Psoas muscle (tissue), 8 donors: ENCODE measurements around the gene RAB4A. TPM values are rescaled to one million over a fixed set of nuclear protein-coding genes. Genes with fewer than 3 reads are reported as not detected.

ENCODE experiments used
- ATAC-seq, 4 donors: fragments of 200-7000 bp; cut with Tn5 transposase; one replicate each; pipeline ENCODE4 v1.9.1; 2020; ENCODE audit warnings: moderate library complexity in 3 of 4, mild to moderate bottlenecking in 2 of 4
- DNase-seq, 2 donors: peaks; one replicate each; pipeline ENCODE4 v3.0.0-alpha.2; 2020
- H3K27ac ChIP-seq: fragments of 200-600 bp; one replicate; pipeline ENCODE4 v1.8.0; 2022
- H3K27me3 ChIP-seq, 3 donors: fragments of 200-600 bp in 1 of 3; one replicate each; pipeline versions ENCODE4 v1.6.1 to v1.8.0; 2013 to 2022; ENCODE audit warnings: low read length in 2 of 3, mild to moderate bottlenecking in 2 of 3, moderate library complexity in 1 of 3; ENCODE audit not compliant: insufficient read depth in 3 of 3
- H3K36me3 ChIP-seq, 2 donors: fragments of 200-600 bp in 1 of 2; one replicate each; pipeline versions ENCODE4 v1.6.1 to v1.8.0; 2013 to 2022; ENCODE audit warnings: low read depth in 1 of 2, mild to moderate bottlenecking in 1 of 2, moderate library complexity in 1 of 2; ENCODE audit not compliant: insufficient read depth in 1 of 2
- H3K4me1 ChIP-seq: fragments of 200-600 bp; one replicate; pipeline ENCODE4 v1.8.0; 2022
- H3K4me3 ChIP-seq: fragments of 200-600 bp; one replicate; pipeline ENCODE4 v1.8.0; 2022; ENCODE audit warnings: mild to moderate bottlenecking
- H3K9me3 ChIP-seq: fragments of 200-600 bp; one replicate; pipeline ENCODE4 v1.8.0; 2022
- CTCF ChIP-seq: fragments of 200-600 bp; IDR thresholded peaks from one replicate; pipeline ENCODE4 v1.8.0; 2022; ENCODE audit warnings: antibody characterized with exemption
- WGBS, 3 donors: extraction: QIAGEN DNeasy Blood & Tissue Kit; methylation state at CpG; one replicate each; pipeline versions ENCODE4 v1.1.6 to v1.1.7; 2013; 5-methylcytosine and 5-hydroxymethylcytosine counted together
- intact Hi-C, 2 donors: fragments of 100-400 bp; cut with DNase I; formaldehyde crosslinking; loops; one replicate each; pipeline versions ENCODE4 v1.11.0 to v1.14.2; 2022
- polyA plus RNA-seq, 3 donors: library from polyadenylated mRNA; stranded (reverse); fragments of 200-250 nt; gene quantifications; one replicate each; pipeline ENCODE4 v1.2.3, GENCODE V29; 2013
- total RNA-seq, 4 donors: library from RNA; stranded (reverse); fragmentation: NEBNext Ultra II Directional in 2 of 4; extraction: Animal tissue kit (Norgen Biotek cat#: 25700) in 2 of 4; gene quantifications; one replicate each; pipeline versions ENCODE4 v1.2.1 to v1.2.4, GENCODE V29; 2021 to 2023
- donor health status: healthy with polysubstance abuse.
- donor health status: DM: no; HTN: no; CAD: no; lungs with moderate emphysema.
- donor health status: Bipolar disorder and iron deficiency.
- donor health status: healthy.
- donor health status: DM: yes; HTN: yes; CAD: no.
- donor health status: DM: no; HTN: no; CAD: no.
- donor health status: DM: no; HTN: no; CAD: no.
- donor health status: DM: yes; HTN: yes; CAD: no.

The RAB4A gene
- total and polyA plus RNA-seq, 7 donors = 25.2 to 67.4 (median 52.4) TPM

- H3K4me3 ChIP-seq = no peak overlapping the region
These were observed 76.6 kb downstream of the RAB4A start for GRCh38 chr1:229347528-229347927.

GRCh38 chr1:229349463-229350385, 78.8 kb downstream of the RAB4A start:
- no peak for DNase-seq
- no peak for TF ChIP-seq CTCF
- no peak for ATAC-seq
- Histone ChIP-seq H3K36me3 (no peaks in the 10 kb centered on the region), H3K27ac (no peak overlapping the region), H3K4me3 (no peak overlapping the region), H3K9me3 (peaks cover 8% of the 10 kb centered on the region), H3K4me1 (no peaks in the 10 kb centered on the region), H3K27me3 (no peaks in the 10 kb centered on the region)
- intact Hi-C loops = loop anchor here in 1 of 2 donors (10.0 kb wide), 1 partner anchor 105 kb away; no protein-coding TSS in a partner anchor
- 71 to 78% (median 74%) methylated on average over 8 of the region's 8 CpGs for WGBS, 3 donors

More at GRCh38 chr1:229347528-229347927, 76.6 kb downstream of the RAB4A start:
- WGBS, 3 donors = 67 to 72% (median 70%) methylated on average over 3 of the region's 3 CpGs
- no peaks in the 10 kb centered on the region for H3K27me3 ChIP-seq
- no peaks in the 10 kb centered on the region for H3K4me1 ChIP-seq
- H3K27ac ChIP-seq = no peak overlapping the region
- H3K9me3 ChIP-seq = no peaks in the 10 kb centered on the region
- H3K36me3 ChIP-seq = no peaks in the 10 kb centered on the region
- DNase-seq (no peak), ATAC-seq (no peak)
- intact Hi-C loops = loop anchor here in 1 of 2 donors (10.0 kb wide), 1 partner anchor 107 kb away; no protein-coding TSS in a partner anchor
- TF ChIP-seq CTCF = no peak

- DNase-seq (no peak), ATAC-seq (no peak)
- H3K36me3 ChIP-seq = no peaks in the 10 kb centered on the region
- H3K9me3 ChIP-seq = peaks cover 12% of the 10 kb centered on the region
- no peak overlapping the region for H3K27ac ChIP-seq
- H3K27me3 ChIP-seq = no peaks in the 10 kb centered on the region
- no peaks in the 10 kb centered on the region for H3K4me1 ChIP-seq
- 84 to 91% (median 86%) methylated on average over 2 of the region's 2 CpGs for WGBS, 3 donors
- intact Hi-C loops = no loop called here
- H3K4me3 ChIP-seq = no peak overlapping the region
- TF ChIP-seq CTCF = no peak
These were observed 82.1 kb downstream of the RAB4A start for GRCh38 chr1:229352975-229353374.

- ATAC-seq (no peak), DNase-seq (no peak)
- H3K4me1 ChIP-seq = no peaks in the 10 kb centered on the region
- peaks cover 12% of the 10 kb centered on the region for H3K9me3 ChIP-seq
- H3K4me3 ChIP-seq = no peak overlapping the region
- TF ChIP-seq CTCF = no peak
- H3K27ac ChIP-seq = no peak overlapping the region
- H3K27me3 ChIP-seq = no peaks in the 10 kb centered on the region
- intact Hi-C loops = no loop called here
- no peaks in the 10 kb centered on the region for H3K36me3 ChIP-seq
These were observed 83.3 kb downstream of the RAB4A start for GRCh38 chr1:229354226-229354625.

Other genes starting within 250 kb of the RAB4A start
- gene CCSAP, start 71.9 kb downstream of the RAB4A start, total RNA-seq = 1 to 10 TPM in 3 of 4 donors, under 1 TPM in 1; 0.85 to 2.2 (median 1.6) TPM
- 1 to 10 TPM in 1 of 3 donors, under 1 TPM in 2; 0.53 to 1.2 (median 0.70) TPM for gene CCSAP, start 71.9 kb downstream of the RAB4A start, polyA plus RNA-seq
- gene ACTA1, start 163.0 kb downstream of the RAB4A start, total RNA-seq = over 10,000 TPM in 3 of 4 donors, 1,000 to 10,000 TPM in 1; 8,109 to 28,566 (median 18,858) TPM
- gene ACTA1, start 163.0 kb downstream of the RAB4A start, polyA plus RNA-seq = over 10,000 TPM; 11,314 to 26,656 (median 13,405) TPM
- gene NUP133, start 237.2 kb downstream of the RAB4A start, total RNA-seq = 10 to 100 TPM; 24.1 to 29.3 (median 26.4) TPM
- 10 to 100 TPM in 1 of 3 donors, 1 to 10 TPM in 2; 9.3 to 18.7 (median 9.5) TPM for gene NUP133, start 237.2 kb downstream of the RAB4A start, polyA plus RNA-seq